Thyroid gland (tissue), 4 donors: ENCODE measurements around the gene OSBP2.

Source experiments
- POLR2A ChIP-seq, 2 donors: fragments of 450-650 bp; IDR thresholded peaks; one replicate each; pipeline ENCODE4 v1.6.1; 2017; ENCODE audit warnings: antibody characterized with exemption in 2 of 2, mild to moderate bottlenecking in 2 of 2, moderate library complexity in 1 of 2
- TF ChIP-seq, protein P1 (sequence below), 6 experiments: fragments of 200-600 bp in 3 of 6; fragments of 450-650 bp in 3 of 6; sonication (generic) in 3 of 6; IDR thresholded peaks; one replicate each; pipeline ENCODE4 v1.5.1; 2016 to 2019; ENCODE audit warnings: antibody characterized with exemption in 6 of 6, mild to moderate bottlenecking in 2 of 6, inconsistent platforms in 1 of 6, moderate library complexity in 1 of 6

DNA sequence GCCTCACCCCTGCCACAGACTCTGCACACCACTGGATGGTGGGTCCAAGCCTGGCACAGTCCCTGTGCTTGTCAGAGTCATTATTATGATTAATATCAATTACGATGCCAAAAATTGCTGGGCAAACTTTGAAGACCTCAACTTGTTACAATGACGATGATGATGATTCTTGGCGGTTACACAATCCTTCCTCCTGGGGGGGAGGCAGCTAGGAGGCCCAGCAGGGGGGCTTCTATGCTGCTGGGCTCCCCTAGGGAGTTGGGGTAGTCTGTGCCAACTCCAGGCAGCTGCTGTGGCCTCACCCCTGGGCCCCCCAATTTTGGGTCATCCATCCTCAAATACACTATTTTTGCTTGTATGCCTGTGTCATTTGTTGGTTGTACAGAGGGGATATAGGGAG lies 47.1 kb upstream of the OSBP2 start:
- TF ChIP-seq, protein P1, sequence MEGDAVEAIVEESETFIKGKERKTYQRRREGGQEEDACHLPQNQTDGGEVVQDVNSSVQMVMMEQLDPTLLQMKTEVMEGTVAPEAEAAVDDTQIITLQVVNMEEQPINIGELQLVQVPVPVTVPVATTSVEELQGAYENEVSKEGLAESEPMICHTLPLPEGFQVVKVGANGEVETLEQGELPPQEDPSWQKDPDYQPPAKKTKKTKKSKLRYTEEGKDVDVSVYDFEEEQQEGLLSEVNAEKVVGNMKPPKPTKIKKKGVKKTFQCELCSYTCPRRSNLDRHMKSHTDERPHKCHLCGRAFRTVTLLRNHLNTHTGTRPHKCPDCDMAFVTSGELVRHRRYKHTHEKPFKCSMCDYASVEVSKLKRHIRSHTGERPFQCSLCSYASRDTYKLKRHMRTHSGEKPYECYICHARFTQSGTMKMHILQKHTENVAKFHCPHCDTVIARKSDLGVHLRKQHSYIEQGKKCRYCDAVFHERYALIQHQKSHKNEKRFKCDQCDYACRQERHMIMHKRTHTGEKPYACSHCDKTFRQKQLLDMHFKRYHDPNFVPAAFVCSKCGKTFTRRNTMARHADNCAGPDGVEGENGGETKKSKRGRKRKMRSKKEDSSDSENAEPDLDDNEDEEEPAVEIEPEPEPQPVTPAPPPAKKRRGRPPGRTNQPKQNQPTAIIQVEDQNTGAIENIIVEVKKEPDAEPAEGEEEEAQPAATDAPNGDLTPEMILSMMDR (IDR thresholded peaks at IDR 0.05) = no peak
- TF ChIP-seq POLR2A (IDR thresholded peaks at IDR 0.05) = no peak
